H4 (cell line): ENCODE measurements around the gene RCOR3. TPM values are rescaled to one million over a fixed set of nuclear protein-coding genes. Genes with fewer than 3 reads are reported as not detected.
A peak's percentile ranks its signal among the peaks of the same experiment; 100 is the strongest.
"Not testable (repeated sequence)": the region's sequence is repeated elsewhere in the genome, so short reads cannot be mapped to it uniquely, and the experiment has no call there.

ENCODE experiments used
- DNase-seq: peaks from one replicate; pipeline ENCODE4 v3.0.0-alpha.2; 2015; ENCODE audit warnings: low spot score
- total RNA-seq: library from RNA; depleted of rRNA; stranded (reverse); fragments of >200 nt; shearing (Covaris generic); gene quantifications from 2 replicates; pipeline ENCODE4 v1.2.3, GENCODE V29; 2014

The RCOR3 gene
- total RNA-seq, 1 experiment from 2014 or later, result 14.8 TPM

GRCh38 chr1:211260141-211261107, 1.3 kb downstream of the RCOR3 start:
- peak; percentile 75 for DNase-seq

GRCh38 chr1:211261229-211261628, 2.1 kb downstream of the RCOR3 start:
- no peak for DNase-seq

DNA sequence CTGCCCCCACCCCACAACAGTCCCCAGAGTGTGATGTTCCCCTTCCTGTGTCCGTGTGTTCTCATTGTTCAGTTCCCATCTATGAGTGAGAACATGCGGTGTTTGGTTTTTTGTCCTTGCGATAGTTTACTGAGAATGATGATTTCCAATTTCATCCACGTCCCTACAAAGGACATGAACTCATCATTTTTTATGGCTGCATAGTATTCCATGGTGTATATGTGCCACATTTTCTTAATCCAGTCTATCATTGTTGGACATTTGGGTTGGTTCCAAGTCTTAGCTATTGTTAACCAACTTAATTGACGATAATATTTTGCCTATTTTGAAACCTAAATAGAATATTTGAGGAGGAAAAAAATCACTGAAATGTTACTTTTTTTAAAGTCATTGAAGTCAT, 3.9 kb downstream of the RCOR3 start:
- not testable (repeated sequence) for DNase-seq

GRCh38 chr1:211267204-211267857, 8.2 kb downstream of the RCOR3 start:
- DNase-seq, result no peak

DNA sequence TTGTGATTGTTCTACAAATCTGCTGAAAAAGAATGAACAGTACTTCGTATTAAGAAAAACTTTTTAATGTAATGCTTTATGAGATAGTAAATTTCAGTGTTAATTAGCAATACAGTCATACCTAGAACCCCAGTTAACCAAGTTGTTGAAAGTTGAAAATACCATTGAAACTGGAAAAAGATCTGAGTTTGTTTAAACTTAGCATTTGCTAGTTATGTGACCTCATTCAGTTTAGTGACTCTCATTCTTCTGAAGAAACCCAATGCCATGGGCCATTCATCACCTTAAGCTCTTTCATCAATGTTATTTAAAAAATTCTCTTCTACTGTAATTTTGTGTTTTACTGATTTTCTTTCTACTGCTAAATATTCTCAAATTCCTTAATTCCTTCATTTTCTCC, 20.2 kb downstream of the RCOR3 start:
- DNase-seq, result no peak

DNA sequence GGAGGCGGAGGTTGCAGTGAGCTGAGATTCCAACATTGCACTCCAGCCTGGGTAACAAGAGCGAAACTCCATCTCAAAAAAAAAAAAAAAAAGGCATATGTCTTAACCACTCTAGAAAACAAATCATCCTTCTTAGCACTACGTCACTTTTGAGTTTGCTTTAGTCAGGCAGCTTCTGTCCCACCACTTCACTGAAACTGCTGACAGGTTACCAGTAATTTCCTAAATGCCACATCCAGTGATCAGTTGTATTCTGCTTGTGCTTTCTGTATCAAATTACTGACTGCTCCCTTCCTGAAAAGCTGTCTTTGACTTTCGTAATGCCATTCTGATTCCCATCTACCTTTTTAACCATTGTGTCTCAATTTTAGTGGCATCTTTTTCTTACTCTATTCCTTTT, 21.7 kb downstream of the RCOR3 start:
- DNase-seq, result no peak

GRCh38 chr1:211281320-211282022, 22.3 kb downstream of the RCOR3 start:
- DNase-seq, result no peak

DNA sequence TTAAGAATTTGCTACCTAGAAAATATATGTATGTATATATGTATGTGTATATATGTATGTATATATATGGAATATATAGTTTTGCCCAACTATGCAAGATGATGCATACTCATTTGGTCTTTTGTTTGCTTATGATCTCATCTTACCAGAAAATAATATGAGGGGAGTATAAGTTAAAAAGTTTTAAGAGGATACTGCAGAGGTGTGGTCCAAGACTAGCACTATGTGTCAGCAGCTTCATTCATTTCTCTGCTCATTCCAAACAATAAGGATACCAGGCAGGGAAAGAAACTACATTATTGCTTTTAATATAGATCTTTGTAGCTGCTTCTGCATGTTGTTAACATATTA, 22.8 kb downstream of the RCOR3 start:
- no peak for DNase-seq

DNA sequence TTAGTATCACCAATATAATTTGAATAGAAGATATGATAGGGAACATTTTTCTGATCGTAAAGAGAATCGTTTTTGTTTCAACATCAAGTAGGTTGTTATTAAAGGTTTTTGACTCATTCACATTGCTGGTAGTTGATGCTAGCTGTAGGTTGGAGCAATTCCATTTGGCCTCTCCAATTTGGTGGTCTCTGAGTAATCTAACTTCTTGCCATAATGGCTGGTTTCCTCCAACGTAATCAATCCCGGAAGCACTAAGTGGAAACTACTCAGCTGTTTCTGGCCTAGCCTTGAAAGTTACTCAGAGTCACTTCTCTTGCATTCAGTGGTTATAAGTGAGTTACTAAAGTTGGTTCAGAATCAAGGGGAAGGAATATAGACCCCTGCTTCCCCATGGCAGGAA, 26.0 kb downstream of the RCOR3 start:
- no peak for DNase-seq

DNA sequence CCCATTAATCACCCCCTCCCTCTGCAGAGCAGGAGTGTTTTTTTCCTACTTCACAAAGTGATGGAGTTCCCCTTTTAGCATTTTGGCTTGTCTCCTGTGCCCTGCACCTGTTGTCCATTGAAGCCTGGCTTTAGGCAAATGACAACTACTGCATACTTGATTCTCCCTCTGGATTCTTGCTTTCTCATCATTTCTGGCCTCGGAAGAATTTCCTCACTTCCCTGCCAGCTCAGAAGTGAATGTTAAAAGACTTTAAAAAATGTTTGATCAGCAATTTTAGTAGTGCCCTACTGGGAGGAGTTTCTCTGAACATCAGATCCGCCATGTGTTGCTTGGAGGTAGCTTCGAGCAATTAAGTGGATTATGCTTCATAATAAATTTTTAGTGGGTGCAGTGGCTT, 28.1 kb downstream of the RCOR3 start:
- no peak for DNase-seq

DNA sequence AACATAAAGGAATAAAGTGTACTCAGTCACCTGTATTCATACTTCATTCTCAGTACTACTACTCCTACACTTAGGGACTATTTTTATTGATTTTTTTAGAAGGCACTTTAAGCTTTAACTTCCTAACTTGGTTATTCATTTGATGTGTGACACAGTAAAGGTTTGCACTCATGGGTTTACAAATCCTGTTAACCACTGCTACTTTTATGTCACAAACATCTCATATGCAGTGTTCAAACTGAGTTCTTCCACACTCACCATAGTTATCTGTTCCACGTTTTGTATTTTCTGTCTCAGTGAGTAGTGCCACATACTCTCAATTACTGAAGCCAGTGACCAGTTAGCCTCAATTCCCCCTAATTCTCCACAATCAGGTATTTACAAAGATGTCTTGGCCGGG, 33.2 kb downstream of the RCOR3 start:
- DNase-seq, result no peak

DNA sequence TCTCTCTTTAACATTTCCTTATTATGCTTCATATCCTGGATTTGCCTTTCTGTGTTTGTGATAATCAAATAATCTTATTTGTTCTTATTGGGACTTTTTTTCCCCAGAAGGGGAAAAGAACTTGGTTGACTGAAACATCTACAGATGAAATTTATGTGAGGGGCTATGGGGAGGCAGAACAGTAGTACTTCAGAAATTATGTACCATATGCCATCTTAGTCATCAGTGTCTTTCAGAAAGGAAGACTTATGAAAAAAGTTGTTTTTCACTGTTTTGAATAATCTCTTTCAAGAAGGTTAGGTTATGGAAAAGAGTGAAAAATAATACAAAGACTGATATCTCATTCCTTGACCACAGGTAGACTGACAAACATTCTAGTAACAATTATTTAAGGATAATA, 37.2 kb downstream of the RCOR3 start:
- DNase-seq, result no peak

DNA sequence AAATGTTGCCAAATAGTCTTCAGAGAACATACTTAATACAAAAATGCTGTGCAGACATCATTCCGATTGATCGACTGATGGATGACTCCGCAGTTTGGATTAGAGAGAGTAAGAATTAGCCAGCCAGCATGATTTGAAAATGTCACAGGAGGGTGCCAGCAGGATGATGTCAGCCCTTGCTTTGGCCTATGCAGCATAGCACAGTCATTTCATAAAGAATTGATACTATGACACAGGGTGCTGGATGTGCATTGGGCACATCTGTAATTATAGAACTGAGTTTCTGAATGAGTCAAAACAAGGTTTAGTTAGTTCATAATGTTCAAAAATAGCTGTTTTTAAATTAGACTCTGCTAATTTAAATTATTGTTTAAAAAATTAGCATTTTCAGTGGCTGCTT, 45.9 kb downstream of the RCOR3 start:
- no peak for DNase-seq

- DNase-seq, result no peak
Observed at GRCh38 chr1:211309617-211310016, 50.5 kb downstream of the RCOR3 start.

DNA sequence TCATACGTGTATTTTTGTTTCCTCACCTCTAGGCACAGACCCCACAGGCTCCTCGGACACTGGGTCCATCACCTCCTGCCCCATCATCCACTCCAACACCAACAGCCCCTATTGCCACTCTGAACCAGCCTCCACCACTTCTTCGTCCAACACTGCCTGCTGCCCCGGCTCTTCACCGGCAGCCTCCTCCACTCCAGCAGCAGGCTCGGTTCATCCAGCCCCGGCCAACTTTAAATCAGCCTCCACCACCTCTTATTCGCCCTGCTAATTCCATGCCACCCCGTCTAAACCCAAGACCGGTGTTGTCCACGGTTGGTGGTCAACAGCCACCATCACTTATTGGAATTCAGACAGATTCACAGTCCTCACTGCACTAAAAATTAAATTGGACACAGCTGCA, 54.2 kb downstream of the RCOR3 start:
- DNase-seq, result no peak

DNA sequence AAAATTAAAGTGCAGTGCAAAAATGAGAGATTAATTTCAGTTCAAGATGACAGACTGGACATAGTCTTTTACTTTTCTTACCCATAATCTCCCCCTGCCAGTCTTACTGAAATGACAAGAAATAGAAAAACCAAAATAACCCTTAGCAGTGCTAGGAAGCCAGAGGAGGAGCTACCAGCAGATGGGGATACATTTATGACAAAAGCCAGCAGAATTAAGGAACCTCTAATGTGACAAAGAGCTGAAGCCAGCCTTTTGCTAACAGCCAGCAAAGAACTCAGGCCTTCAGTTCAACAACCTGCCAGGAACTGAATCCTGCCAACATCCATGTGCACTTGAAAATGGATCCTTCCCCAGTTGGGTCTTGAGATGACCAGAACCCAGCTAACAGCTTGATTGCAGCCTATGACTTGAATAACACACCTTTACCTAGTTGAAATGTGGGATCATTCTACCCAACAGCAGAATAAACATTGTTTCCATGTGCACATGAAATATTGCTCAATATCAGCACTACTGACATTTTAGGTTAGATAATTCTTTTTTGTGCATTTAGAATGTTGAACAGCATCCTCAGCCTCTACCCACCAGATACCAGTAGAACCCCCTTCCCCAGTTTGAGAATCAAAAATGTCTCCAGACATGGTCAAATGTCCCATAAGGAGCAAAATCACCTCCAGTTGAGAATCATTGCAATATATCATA, 59.6 kb downstream of the RCOR3 start:
- no peak for DNase-seq

DNA sequence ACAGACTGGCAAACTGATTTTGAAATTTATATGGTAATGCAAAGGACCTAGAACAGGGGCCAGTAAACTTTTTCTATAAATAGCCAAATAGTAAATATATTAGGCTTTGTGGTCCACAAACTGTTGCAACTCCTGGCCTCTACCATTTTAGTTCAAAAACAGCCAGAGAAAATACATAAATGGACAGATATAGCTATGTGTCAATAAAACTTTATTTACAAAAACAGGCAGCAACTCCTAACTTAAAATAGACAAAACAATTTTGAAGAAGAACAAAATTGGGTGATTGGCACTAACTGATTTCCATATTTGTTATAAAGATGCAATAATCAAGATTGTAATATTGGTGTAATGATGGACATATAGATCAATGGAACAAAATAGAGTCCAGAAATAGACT, 60.7 kb downstream of the RCOR3 start:
- no peak for DNase-seq

GRCh38 chr1:211320980-211321379, 61.8 kb downstream of the RCOR3 start:
- DNase-seq, result no peak

GRCh38 chr1:211321646-211322045, 62.5 kb downstream of the RCOR3 start:
- not testable (repeated sequence) for DNase-seq

GRCh38 chr1:211323156-211324063, 64.2 kb downstream of the RCOR3 start:
- DNase-seq, result peak; percentile 57
